ENCODE results near the gene MS4A5. TPM values are rescaled to one million over a fixed set of nuclear protein-coding genes. Genes with fewer than 3 reads are reported as not detected.

Gene MS4A5, protein sequence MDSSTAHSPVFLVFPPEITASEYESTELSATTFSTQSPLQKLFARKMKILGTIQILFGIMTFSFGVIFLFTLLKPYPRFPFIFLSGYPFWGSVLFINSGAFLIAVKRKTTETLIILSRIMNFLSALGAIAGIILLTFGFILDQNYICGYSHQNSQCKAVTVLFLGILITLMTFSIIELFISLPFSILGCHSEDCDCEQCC
- not detected for total RNA-seq
- under 1 TPM in 2 of 6 donors, not detected in 4; 0.23 to 0.33 TPM for polyA plus RNA-seq (ENCODE audit: insufficient read length in 6 of 6)
- long read RNA-seq, donor 1: 0 reads
- long read RNA-seq, donor 2: 0 reads
- long read RNA-seq, donor 3: 0 reads
- long read RNA-seq, donor 4: 0 reads
- long read RNA-seq, donor 5: 0 reads
- long read RNA-seq, donor 6: 0 reads
- long read RNA-seq, donor 7: 0 reads
- long read RNA-seq, donor 8: 0 reads
- long read RNA-seq, donor 9: 0 reads
- long read RNA-seq, donor 10: 0 reads
- long read RNA-seq, donor 11: 0 reads
- long read RNA-seq, donor 12: 0 reads

DNA sequence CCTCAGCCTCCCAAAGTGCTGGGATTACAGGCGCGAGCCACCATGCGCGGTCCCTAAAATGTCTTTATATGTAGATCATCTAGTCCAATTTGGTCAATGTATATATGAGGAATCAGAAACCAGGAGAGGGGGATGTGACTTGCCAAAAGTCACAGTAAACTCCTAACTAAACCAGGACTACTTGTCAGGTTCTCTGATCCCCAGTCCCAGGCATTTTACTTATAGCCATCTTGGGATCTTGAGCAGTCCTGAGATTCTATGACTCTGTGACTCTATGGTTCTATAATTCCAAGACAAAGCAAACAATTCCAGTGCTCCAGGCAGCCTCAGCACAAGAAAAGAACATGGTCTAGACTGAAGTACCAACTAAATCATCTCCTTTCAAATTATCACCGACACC, at the start of gene MS4A5:
Gene MS4A5 (plus strand): TSS at position 301 of the 400 bp plus-strand sequence. CDS start 103 bp downstream, outside the sequence.
- intact Hi-C loops (cut with DNase I): no loop called here
- Histone ChIP-seq H3K4me1 (no peaks in the 10 kb centered on the region), H3K9me3 (no peaks in the 10 kb centered on the region), H3K27me3 (no peaks in the 10 kb centered on the region), H3K4me3 (no peak within 1 kb of the TSS), H3K27ac (no peak within 1 kb of the TSS), H3K36me3 (no peaks in the 10 kb centered on the region)
- ATAC-seq: no peak
- TF ChIP-seq, protein P1, sequence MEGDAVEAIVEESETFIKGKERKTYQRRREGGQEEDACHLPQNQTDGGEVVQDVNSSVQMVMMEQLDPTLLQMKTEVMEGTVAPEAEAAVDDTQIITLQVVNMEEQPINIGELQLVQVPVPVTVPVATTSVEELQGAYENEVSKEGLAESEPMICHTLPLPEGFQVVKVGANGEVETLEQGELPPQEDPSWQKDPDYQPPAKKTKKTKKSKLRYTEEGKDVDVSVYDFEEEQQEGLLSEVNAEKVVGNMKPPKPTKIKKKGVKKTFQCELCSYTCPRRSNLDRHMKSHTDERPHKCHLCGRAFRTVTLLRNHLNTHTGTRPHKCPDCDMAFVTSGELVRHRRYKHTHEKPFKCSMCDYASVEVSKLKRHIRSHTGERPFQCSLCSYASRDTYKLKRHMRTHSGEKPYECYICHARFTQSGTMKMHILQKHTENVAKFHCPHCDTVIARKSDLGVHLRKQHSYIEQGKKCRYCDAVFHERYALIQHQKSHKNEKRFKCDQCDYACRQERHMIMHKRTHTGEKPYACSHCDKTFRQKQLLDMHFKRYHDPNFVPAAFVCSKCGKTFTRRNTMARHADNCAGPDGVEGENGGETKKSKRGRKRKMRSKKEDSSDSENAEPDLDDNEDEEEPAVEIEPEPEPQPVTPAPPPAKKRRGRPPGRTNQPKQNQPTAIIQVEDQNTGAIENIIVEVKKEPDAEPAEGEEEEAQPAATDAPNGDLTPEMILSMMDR (IDR thresholded peaks at IDR 0.05): no peak
- no peak for DNase-seq

DNA sequence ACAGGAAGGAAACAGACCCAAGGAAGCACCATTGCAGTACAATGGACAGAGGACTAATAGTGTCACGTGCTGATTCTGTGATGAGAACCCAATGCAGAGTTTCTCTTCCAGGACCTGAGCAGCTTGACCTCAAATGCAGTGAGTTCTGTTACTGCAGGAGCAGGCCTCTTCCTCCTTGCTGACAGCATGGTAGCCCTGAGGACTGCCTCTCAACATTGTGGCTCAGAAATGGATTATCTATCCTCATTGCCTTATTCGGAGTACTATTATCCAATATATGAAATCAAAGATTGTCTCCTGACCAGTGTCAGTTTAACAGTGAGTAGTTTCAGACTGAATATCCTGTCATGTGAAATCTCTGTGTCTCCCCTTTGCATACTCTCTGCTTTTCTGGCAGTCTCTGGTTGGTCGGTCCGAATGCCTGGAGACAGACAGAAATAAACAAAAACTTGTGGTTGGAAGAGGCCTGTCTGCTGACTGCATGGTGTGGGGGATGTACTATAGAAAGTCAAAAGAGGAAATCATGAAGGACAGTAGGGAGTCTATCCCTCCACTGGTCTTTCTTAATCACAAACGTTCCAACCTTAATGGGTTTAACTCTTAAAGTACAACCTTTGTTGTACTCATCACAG, 40.0 kb upstream of the MS4A5 start:
- DNase-seq: no peak
- H3K9me3 ChIP-seq: no peaks in the 10 kb centered on the region
- ATAC-seq: peak; percentile 76
- H3K27ac ChIP-seq: peak overlapping the region in 1 of 2 donors; percentile 64
- peaks cover 0 to 27% of the 10 kb centered on the region in 2 donors for H3K36me3 ChIP-seq
- peaks cover 0 to 37% of the 10 kb centered on the region in 2 donors for H3K4me1 ChIP-seq
- no peaks in the 10 kb centered on the region for H3K27me3 ChIP-seq
- intact Hi-C loops (cut with DNase I): no loop called here
- no peak overlapping the region for H3K4me3 ChIP-seq
- TF ChIP-seq, protein P1 (IDR thresholded peaks at IDR 0.05): no peak

DNA sequence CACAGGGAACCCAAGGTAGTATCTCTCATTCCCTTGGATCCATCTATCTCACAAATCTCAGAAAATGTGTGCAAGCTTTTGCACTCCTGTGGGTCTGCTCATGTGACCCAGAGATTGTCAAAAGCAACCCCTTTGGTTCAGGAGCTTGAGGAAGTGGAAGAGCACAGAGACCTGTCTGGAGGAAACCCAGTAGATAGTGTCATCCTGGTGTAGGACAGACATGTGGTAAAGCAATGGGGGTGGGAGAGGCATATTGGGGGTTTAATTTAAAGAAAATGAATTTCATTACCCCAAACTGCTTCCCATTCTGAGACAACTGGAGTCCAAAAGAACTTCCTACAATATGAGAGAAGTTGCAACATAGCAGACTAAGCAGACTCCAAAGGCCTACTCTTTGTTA, 39.0 kb upstream of the MS4A5 start:
- H3K9me3 ChIP-seq: no peaks in the 10 kb centered on the region
- no peak overlapping the region for H3K4me3 ChIP-seq
- peak overlapping the region in 1 of 2 donors; percentile 64 for H3K27ac ChIP-seq
- DNase-seq (no peak), ATAC-seq (no peak)
- H3K4me1 ChIP-seq: peaks cover 0 to 45% of the 10 kb centered on the region in 2 donors
- H3K27me3 ChIP-seq: no peaks in the 10 kb centered on the region
- peaks cover 0 to 21% of the 10 kb centered on the region in 2 donors for H3K36me3 ChIP-seq
- intact Hi-C loops (cut with DNase I): no loop called here
- TF ChIP-seq, protein P1 (IDR thresholded peaks at IDR 0.05): no peak

DNA sequence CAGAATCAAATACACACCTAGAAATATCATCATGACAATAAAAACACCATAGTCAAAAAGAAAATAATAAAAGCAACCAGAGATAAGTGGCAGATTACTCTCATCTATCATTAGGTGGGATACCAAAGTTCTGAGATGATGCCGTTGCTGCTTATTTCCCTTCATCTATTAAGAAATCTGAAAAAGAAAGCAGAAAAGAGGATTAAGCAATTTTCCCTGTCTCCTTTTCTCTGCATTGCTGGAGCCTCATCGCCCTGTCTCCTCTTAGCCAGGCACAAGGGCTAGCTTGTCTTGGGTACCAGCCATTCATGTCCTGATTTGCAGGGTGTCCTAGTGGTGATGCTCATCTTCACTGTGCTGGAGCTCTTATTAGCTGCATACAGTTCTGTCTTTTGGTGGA, 37.0 kb upstream of the MS4A5 start:
- Histone ChIP-seq H3K4me3 (no peak overlapping the region), H3K9me3 (no peaks in the 10 kb centered on the region), H3K27ac (no peak overlapping the region), H3K4me1 (peaks cover 0 to 47% of the 10 kb centered on the region in 2 donors), H3K27me3 (no peaks in the 10 kb centered on the region), H3K36me3 (peaks cover 0 to 7% of the 10 kb centered on the region in 2 donors)
- TF ChIP-seq, protein P1 (IDR thresholded peaks at IDR 0.05): no peak
- no peak for ATAC-seq
- intact Hi-C loops (cut with DNase I): no loop called here
- DNase-seq: no peak

GRCh38 chr11:60393016-60393415, 36.4 kb upstream of the MS4A5 start:
- Histone ChIP-seq H3K9me3 (no peaks in the 10 kb centered on the region), H3K4me3 (no peak overlapping the region), H3K27ac (no peak overlapping the region), H3K4me1 (peaks cover 0 to 42% of the 10 kb centered on the region in 2 donors), H3K27me3 (no peaks in the 10 kb centered on the region), H3K36me3 (no peaks in the 10 kb centered on the region)
- ATAC-seq (peak; percentile 19), DNase-seq (no peak)
- intact Hi-C loops (cut with DNase I): no loop called here
- TF ChIP-seq, protein P1 (IDR thresholded peaks at IDR 0.05): no peak
